AG09319 (cell line): ENCODE data around the gene IGF2BP3.

Experiments
- DNase-seq: peaks from one replicate; pipeline ENCODE4 v3.0.0-alpha.2; 2010; ENCODE audit warnings: low read depth; ENCODE audit errors: extremely low read depth
- CTCF ChIP-seq: IDR thresholded peaks from 2 replicates; pipeline ENCODE4 v1.5.1; 2011; ENCODE audit warnings: low read depth, mild to moderate bottlenecking, inconsistent platforms, low read length, moderate library complexity

The IGF2BP3 gene

GRCh38 chr7:23306936-23307521 lies 163.3 kb downstream of the IGF2BP3 start:
- no peak for DNase-seq
- no peak for TF ChIP-seq CTCF

GRCh38 chr7:23299770-23300300 lies 170.5 kb downstream of the IGF2BP3 start:
- no peak for DNase-seq
- no peak for TF ChIP-seq CTCF

- TF ChIP-seq CTCF, result no peak
- peak; percentile 85 for DNase-seq
These were observed 171.2 kb downstream of the IGF2BP3 start, which contains the start of gene MALSU1 for GRCh38 chr7:23298885-23299769. Gene MALSU1 (plus strand): TSS chr7:23299339. CDS start chr7:23299353, 14 bp downstream.

- no peak for DNase-seq
These were observed 172.0 kb downstream of the IGF2BP3 start for GRCh38 chr7:23298141-23298881.

GRCh38 chr7:23295401-23295697 lies 174.9 kb downstream of the IGF2BP3 start:
- DNase-seq, result no peak

More at GRCh38 chr7:23298141-23298881, 172.0 kb downstream of the IGF2BP3 start:
- no peak for TF ChIP-seq CTCF

More at GRCh38 chr7:23295401-23295697, 174.9 kb downstream of the IGF2BP3 start:
- no peak for TF ChIP-seq CTCF
